IMR-90 (cell line): ENCODE results near the gene COG4.

Experiments
- BHLHE40 ChIP-seq: fragments of 150-350 bp; IDR thresholded peaks from 2 replicates; pipeline ENCODE4 v1.6.1; 2016; ENCODE audit warnings: mild to moderate bottlenecking, low read depth, low read length
- CEBPB ChIP-seq: IDR thresholded peaks from 2 replicates; pipeline ENCODE4 v1.6.1; 2012; ENCODE audit warnings: low read depth, low read length, improper control_type of control experiment
- CTCF ChIP-seq: conservative IDR thresholded peaks from 2 replicates; pipeline ENCODE4 v1.5.1; 2012; ENCODE audit warnings: mild to moderate bottlenecking, low read depth, low read length, improper control_type of control experiment
- ELK1 ChIP-seq: fragments of 150-350 bp; IDR thresholded peaks from 2 replicates; pipeline ENCODE4 v1.6.1; 2016; ENCODE audit warnings: low read depth, mild to moderate bottlenecking, low read length, moderate library complexity, borderline replicate concordance
- MAFK ChIP-seq: IDR thresholded peaks from 2 replicates; pipeline ENCODE4 v1.6.1; 2012; ENCODE audit warnings: low read depth, low read length, improper control_type of control experiment
- MAZ ChIP-seq: IDR thresholded peaks from 2 replicates; pipeline ENCODE4 v1.6.1; 2012; ENCODE audit warnings: low read depth, mild to moderate bottlenecking, low read length, improper control_type of control experiment, moderate library complexity, borderline replicate concordance
- MXI1 ChIP-seq: IDR thresholded peaks from 2 replicates; pipeline ENCODE4 v1.6.1; 2012; ENCODE audit warnings: low read depth, mild to moderate bottlenecking, low read length, moderate library complexity, borderline replicate concordance
- POLR2A ChIP-seq: IDR thresholded peaks from 2 replicates; pipeline ENCODE4 v1.6.1; 2012; ENCODE audit warnings: mild to moderate bottlenecking, low read depth, low read length
- RAD21 ChIP-seq: IDR thresholded peaks from 2 replicates; pipeline ENCODE4 v1.6.1; 2012; ENCODE audit warnings: low read length, improper control_type of control experiment
- RCOR1 ChIP-seq: IDR thresholded peaks from 2 replicates; pipeline ENCODE4 v1.6.1; 2012; ENCODE audit warnings: mild to moderate bottlenecking, low read length, improper control_type of control experiment; ENCODE audit not compliant: insufficient replicate concordance
- RFX5 ChIP-seq: IDR thresholded peaks from 2 replicates; pipeline ENCODE4 v1.8.0; 2012; ENCODE audit warnings: low read depth, mild to moderate bottlenecking, low read length, moderate library complexity
- SMC3 ChIP-seq: fragments of 150-350 bp; IDR thresholded peaks from 2 replicates; pipeline ENCODE4 v1.6.1; 2016; ENCODE audit warnings: low read depth, mild to moderate bottlenecking, antibody characterized with exemption, low read length, moderate library complexity
- USF2 ChIP-seq: fragments of 150-350 bp; IDR thresholded peaks from 2 replicates; pipeline ENCODE4 v1.6.1; 2017; ENCODE audit warnings: mild to moderate bottlenecking, antibody characterized with exemption, low read length, low read depth

DNA sequence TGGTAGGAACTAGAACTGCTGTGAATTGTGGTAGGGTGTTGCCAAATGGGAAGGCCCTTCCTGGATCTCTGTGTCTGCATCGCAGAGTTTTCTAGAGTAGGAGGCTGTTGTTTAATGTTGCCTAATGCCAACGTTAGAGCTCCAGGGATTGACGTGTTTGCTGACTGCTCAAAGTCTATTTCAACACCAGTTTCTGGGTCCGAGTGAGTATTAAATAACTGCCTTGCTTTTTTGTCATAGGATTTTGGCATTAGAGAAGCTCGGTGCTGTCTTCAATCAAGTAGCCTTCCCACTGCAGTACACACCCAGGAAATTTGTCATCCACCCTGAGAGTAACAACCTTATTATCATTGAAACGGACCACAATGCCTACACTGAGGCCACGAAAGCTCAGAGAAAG is 40.3 kb upstream of the COG4 start:
- TF ChIP-seq CTCF (no peak), RAD21 (no peak), USF2 (no peak), MAFK (no peak), POLR2A (no peak), MAZ (no peak), MXI1 (no peak), CEBPB (no peak), RFX5 (no peak), RCOR1 (no peak), SMC3 (no peak), ELK1 (no peak), BHLHE40 (no peak)
